GM12873 (cell line): Measurements from ENCODE around the gene TRIM25.

Source experiments
- CTCF ChIP-seq: IDR thresholded peaks from 2 replicates; pipeline ENCODE4 v1.5.1; 2012; ENCODE audit warnings: low read depth, mild to moderate bottlenecking, moderate library complexity, low read length, control low read depth; ENCODE audit not compliant: insufficient read depth; ENCODE audit errors: missing control alignments

The TRIM25 gene

GRCh38 chr17:56912105-56912999 lies 1.5 kb downstream of the TRIM25 start:
- TF ChIP-seq CTCF, result no peak

- no peak for TF ChIP-seq CTCF
These were observed 3.2 kb downstream of the TRIM25 start for GRCh38 chr17:56910509-56911235.

- no peak for TF ChIP-seq CTCF
These were observed 3.9 kb downstream of the TRIM25 start for GRCh38 chr17:56909742-56910508.

- TF ChIP-seq CTCF, result no peak
These were observed 5.8 kb downstream of the TRIM25 start for GRCh38 chr17:56908001-56908542.

GRCh38 chr17:56903560-56903959 lies 10.3 kb downstream of the TRIM25 start:
- no peak for TF ChIP-seq CTCF

GRCh38 chr17:56902348-56902747 lies 11.5 kb downstream of the TRIM25 start:
- TF ChIP-seq CTCF, result no peak
